ENCODE results near the gene CYP4A22.
"Not testable (repeated sequence)": the region's sequence is repeated elsewhere in the genome, so short reads cannot be mapped to it uniquely, and the experiment has no call there.

Gene CYP4A22

DNA sequence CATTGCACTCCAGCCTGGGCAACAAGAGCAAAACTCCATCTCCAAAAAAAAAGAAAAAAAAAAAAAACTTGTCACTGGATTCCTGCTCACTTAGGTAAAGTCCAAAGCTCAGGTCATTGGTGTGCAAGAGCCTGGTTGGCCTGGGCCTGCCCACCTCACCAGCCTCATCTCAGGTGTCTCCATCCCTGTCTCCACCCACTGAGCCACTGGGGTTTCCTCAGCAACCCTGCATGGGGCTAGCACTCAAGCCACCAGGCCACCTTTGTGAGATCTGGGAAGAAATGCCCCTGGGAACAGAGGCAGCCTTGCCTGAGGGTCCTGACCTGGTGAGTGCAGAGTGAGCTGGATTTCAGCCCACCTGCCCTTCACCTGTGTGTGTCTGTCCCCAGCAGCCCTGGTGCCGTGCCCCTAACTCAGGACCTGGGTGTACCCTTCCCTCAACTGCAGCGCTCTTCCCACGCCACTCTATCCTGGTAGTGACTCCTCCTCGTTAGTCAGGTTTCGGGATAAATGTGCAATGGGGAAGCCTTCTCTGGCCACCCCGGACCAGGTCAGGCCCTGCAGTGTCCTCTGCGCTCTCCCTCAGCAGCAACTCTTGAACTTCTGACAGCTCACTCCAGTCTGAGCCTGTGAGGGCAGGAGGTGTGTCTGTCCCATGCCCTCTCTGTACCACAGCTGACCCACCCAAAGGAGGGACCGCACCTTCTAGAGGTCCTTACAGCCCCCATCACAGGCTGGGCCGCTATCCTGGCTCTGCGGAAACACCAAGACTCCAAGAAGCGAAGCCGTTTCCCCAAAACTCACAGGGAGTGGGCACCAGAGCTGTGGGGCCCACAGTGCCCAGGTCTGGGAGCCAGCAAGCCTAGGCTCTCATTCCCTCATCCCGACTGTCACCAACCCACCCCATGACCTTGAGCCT is 49.3 kb downstream of the CYP4A22 start:
- no peak for DNase-seq

DNA sequence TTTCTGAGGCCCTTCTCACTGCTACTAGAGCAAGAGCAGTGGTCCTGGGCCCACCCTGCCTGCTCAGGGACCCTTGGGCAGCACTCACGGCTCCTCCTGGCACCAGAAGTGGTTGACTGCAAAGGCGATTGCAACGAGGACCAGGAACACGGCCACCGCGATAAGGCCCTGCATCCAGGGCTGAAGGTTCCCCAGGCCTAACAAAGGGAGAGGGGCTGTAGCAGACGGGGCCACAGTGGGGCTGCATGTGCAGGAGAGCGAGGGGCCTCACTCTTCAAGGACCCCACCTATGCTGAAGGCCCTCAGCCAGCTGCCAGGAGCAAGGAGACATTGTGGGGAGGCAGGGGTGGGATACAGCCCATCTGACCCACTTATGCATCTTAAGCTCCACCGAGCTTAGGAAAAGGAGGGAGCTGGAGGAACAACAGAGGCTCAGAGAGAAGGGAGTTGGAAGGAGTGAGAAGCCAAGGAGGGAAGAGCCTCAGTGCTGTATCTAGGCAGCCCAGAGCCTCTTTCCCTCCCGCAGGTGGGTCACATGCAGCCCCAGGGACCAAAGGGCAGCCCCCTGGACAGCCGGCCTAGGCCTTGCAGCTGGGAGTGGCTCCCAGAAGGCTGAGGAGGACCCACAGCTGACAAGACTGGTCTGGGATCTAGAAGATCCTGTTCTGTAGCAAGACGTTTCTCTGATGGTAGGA is 50.1 kb downstream of the CYP4A22 start:
- no peak for DNase-seq

- no peak for DNase-seq
These were observed 50.6 kb downstream of the CYP4A22 start for GRCh38 chr1:47187926-47188250.

- DNase-seq: no peak
These were observed 51.8 kb downstream of the CYP4A22 start for GRCh38 chr1:47188791-47189785.

- no peak for DNase-seq
These were observed 52.7 kb downstream of the CYP4A22 start, which contains the start of gene PDZK1IP1 for GRCh38 chr1:47189844-47190508. Gene PDZK1IP1, minus strand, starts transcription at chr1:47190036. Its CDS starts 104 bp downstream, at chr1:47189932.

DNA sequence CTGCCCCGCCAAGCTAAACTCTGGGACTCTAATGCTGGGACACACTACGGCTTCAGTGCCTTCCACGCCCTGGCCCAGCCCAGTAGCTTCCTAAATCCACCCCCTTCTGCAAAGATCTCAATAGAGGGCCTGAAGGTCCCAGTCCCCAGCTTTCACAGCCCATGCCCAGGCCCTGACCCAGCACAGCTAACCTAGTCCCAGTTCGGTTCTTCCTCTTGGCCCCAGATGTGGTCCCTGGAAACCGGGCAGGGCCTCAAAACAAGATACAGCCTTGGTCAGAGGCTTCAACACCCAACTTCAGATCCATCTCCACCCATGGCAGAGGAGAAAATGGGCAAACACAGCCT is 53.2 kb downstream of the CYP4A22 start:
- DNase-seq: no peak

DNA sequence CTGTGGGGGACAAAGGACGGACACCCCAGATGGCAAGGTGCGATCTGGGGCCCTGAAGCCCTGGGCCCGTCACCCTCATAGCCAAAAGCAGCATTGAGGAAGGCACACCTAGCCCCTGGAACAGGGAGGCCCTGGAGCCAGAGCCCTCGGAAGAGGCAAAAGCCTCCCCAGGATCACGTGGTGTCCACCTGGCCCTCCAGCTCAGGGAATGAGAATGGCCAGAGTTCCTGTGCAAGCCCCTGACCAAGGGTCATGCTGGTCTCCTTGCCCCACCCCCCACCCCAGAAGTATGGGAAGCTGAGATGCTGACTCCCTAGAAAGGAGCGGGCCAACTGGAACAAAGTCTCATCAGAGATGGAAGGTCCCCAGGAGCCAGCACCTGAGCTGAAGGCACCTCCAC is 53.6 kb downstream of the CYP4A22 start:
- no peak for DNase-seq

- DNase-seq: no peak
These were observed 54.8 kb downstream of the CYP4A22 start for GRCh38 chr1:47191940-47192457.

DNA sequence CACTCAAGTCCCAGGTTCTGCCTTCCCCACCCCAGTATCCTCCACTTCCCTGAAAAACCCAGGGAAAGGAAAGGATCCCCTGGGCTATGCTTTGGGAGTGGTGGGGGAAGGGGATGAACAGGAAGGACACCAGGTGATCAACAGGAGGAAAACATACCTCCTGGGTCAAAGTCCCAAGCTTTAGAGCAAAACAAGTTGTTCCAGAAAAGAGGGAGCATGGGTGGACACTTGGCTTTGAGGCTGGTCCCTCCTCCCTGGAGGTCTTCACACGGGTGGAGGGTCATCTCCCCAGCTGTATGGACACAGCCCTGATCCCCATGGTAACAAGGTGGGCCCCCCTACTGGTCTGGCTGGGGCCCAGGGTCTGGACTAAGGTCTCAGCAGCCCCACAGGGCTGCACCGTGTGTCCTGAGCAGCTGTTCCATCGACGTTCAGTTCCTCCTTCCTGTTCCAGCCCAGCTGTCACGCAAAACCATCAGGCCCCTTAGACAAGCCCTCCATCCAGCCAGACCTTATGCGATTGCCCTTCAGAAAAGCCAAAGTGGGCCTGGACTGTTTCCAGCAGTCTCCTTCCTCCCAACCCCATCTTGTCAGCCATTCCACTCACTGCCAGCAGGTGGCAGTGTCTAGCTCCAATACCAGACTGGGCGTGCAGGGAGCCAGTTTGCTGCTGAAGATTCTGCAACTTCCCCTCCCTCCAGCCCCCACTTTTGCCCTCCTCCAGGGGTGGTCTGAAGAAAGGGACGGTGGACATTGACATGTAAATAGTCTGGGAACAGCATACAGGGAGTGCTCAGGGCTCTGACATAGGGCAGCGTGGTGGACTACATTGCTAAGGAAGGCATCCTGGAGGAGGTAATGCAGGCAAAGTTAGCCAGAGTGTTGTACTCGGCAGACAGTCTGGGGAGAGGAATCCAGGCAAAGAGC is 55.5 kb downstream of the CYP4A22 start:
- DNase-seq: peak; percentile 63

DNA sequence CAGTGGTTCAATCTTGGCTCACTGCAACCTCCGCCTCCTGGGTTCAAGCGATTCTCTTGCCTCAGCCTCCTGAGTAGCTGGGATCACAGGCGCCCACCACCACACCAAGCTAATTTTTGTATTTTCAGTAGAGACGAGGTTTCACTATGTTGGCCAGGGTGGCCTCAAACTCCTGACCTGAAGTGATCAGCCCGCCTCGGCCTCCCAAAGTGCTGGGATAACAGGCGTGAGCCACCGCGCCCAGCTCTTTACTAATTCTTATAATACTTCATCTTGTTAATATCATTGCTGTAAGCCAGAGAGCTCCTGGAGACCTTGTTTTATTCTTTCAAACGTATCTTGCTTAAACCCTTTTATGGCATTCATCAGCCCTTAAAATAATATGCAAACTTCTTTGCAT is 56.3 kb downstream of the CYP4A22 start:
- not testable (repeated sequence) for DNase-seq

GRCh38 chr1:47194311-47194710 is 57.1 kb downstream of the CYP4A22 start:
- no peak for DNase-seq

DNA sequence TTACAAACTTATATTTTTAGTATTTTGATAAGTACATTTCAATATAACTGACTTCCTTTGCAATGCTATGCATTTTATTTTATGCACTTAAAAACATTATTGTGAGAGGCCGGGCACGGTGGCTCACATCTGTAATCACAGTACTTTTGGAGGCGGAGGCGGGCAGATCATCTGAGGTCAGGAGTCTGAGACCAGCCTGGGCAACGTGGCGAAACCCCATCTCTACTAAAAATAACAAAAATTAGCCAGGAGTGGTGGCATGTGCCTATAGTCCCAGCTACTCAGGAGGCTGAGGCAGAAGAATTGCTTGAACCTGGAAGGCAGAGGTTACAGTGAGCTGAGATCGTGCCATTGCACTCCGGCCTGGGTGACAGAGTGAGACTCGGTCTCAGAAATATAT is 58.7 kb downstream of the CYP4A22 start:
- not testable (repeated sequence) for DNase-seq

DNA sequence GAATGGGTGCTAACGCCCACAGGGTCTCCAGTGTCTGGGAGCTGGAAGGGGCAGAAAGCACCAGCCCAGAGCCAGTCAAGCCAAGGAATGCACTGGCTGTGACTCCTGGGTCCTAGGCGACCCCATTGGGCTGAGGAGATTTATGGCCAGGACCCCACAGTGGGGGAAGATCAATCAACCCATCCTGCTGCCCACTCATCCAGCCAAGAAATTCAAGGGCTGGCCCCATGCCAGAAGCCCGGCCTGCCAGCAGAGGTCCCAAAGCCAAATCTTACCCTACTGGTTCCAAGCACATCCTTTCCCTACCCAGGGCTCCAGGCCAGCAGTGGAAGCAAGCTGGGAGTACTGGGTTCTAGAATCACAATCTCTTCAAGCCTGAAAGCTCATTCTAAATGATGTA is 59.4 kb downstream of the CYP4A22 start:
- no peak for DNase-seq

DNA sequence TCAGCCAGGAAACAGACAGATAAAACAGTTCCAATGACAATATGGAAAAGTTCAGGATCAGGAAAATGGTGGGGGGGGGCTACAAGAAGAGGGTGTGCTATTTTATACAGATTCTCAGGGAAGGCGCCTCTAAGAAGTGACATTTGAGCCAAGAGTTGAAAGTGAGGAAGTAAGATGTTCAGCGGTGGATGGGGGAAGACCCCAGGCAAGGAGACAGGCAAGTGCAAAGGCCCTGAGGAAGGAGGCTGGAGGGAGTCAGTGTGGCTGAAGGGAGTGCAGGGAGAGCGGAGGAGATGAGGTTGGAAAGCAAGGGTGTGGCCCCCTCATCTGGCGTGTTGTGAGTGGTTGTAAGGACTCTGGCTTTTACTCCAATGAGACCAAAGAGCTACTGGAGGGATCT is 61.0 kb downstream of the CYP4A22 start:
- no peak for DNase-seq

Measured in CD4-positive, alpha-beta T cell treated with Interleukin-21 for 1 hour (primary cell).